HEK293 (cell line): Measurements from ENCODE around the gene SERPINI1.

Experiments used
- CTCF ChIA-PET: fragments of 350-600 bp; formaldehyde crosslinking; extraction: SDS; loops from one replicate; lab custom pipeline; 2021; ENCODE audit warnings: antibody characterized with exemption; lab: Yijun Ruan, JAX
- POLR2A ChIA-PET: fragments of 300-600 bp; formaldehyde crosslinking; extraction: SDS; loops from one replicate; lab custom pipeline; 2020; ENCODE audit warnings: antibody characterized with exemption, inconsistent platforms; lab: Yijun Ruan, JAX
- H3K27ac ChIP-seq: fragments of 200-500 bp; sonication (Bioruptor generic); 2 replicates; pipeline ENCODE4 v1.5.1; 2014; ENCODE audit warnings: low read depth, low read length, control low read depth, inconsistent platforms; ENCODE audit errors: extremely low read depth
- H3K36me3 ChIP-seq, 2 experiments: fragments of 200-500 bp in 1 of 2; sonication (Bioruptor generic) in 1 of 2; 1 replicate in 1 of 2; 2 replicates in 1 of 2; pipeline ENCODE4 v1.5.1; 2014 to 2017; ENCODE audit warnings: inconsistent platforms in 2 of 2, low read length in 2 of 2; ENCODE audit not compliant: control insufficient read depth in 2 of 2, insufficient read depth in 1 of 2
- H3K4me1 ChIP-seq: fragments of 200-500 bp; sonication (Bioruptor generic); 2 replicates; pipeline ENCODE4 v1.5.1; 2014; ENCODE audit warnings: mild to moderate bottlenecking, low read length, inconsistent platforms; ENCODE audit not compliant: control insufficient read depth, insufficient read depth
- H3K4me3 ChIP-seq: 2 replicates; pipeline ENCODE4 v1.5.1; 2011; ENCODE audit warnings: low read depth, mild to moderate bottlenecking, control low read depth, low read length, moderate library complexity
- H3K9me3 ChIP-seq: fragments of 200-500 bp; sonication (Bioruptor generic); 2 replicates; pipeline ENCODE4 v1.5.1; 2014; ENCODE audit warnings: low read depth, low read length, inconsistent platforms; ENCODE audit not compliant: control insufficient read depth, insufficient read depth
- EGR2 ChIP-seq: fragments of 450-650 bp; formaldehyde crosslinking; IDR thresholded peaks from 2 replicates; pipeline ENCODE4 v1.5.1; 2016; ENCODE audit warnings: low read depth, missing biosample characterization, missing genetic modification characterization
- FEZF1 ChIP-seq: fragments of 450-650 bp; formaldehyde crosslinking; IDR thresholded peaks from 2 replicates; pipeline ENCODE4 v1.5.1; 2016; ENCODE audit warnings: missing biosample characterization, missing genetic modification characterization
- GLIS2 ChIP-seq: fragments of 450-650 bp; formaldehyde crosslinking; IDR thresholded peaks from 2 replicates; pipeline ENCODE4 v1.5.1; 2016; ENCODE audit warnings: missing biosample characterization, missing genetic modification characterization
- KLF7 ChIP-seq: fragments of 450-650 bp; formaldehyde crosslinking; IDR thresholded peaks from 2 replicates; pipeline ENCODE4 v1.5.1; 2016; ENCODE audit warnings: missing biosample characterization, missing genetic modification characterization, borderline replicate concordance
- SCRT1 ChIP-seq: fragments of 450-650 bp; formaldehyde crosslinking; IDR thresholded peaks from 2 replicates; pipeline ENCODE4 v1.5.1; 2016; ENCODE audit warnings: missing biosample characterization, missing genetic modification characterization, borderline replicate concordance
- ZBTB17 ChIP-seq: fragments of 450-650 bp; formaldehyde crosslinking; IDR thresholded peaks from 2 replicates; pipeline ENCODE4 v1.5.1; 2016; ENCODE audit warnings: missing biosample characterization, missing genetic modification characterization
- ZBTB49 ChIP-seq: fragments of 450-650 bp; formaldehyde crosslinking; IDR thresholded peaks from 2 replicates; pipeline ENCODE4 v1.5.1; 2016; ENCODE audit warnings: missing biosample characterization, missing genetic modification characterization, low read depth
- ZNF140 ChIP-seq: fragments of 450-650 bp; formaldehyde crosslinking; IDR thresholded peaks from 2 replicates; pipeline ENCODE4 v1.5.1; 2016; ENCODE audit warnings: missing biosample characterization, missing genetic modification characterization
- ZNF174 ChIP-seq: fragments of 450-650 bp; formaldehyde crosslinking; IDR thresholded peaks from 2 replicates; pipeline ENCODE4 v1.5.0; 2017; ENCODE audit warnings: missing biosample characterization, mild to moderate bottlenecking, missing genetic modification characterization
- ZNF214 ChIP-seq: fragments of 450-650 bp; formaldehyde crosslinking; IDR thresholded peaks from 2 replicates; pipeline ENCODE4 v1.5.1; 2017; ENCODE audit warnings: missing biosample characterization, mild to moderate bottlenecking, missing genetic modification characterization, borderline replicate concordance
- ZNF335 ChIP-seq: fragments of 450-650 bp; formaldehyde crosslinking; conservative IDR thresholded peaks from 2 replicates; pipeline ENCODE4 v1.5.1; 2016; ENCODE audit warnings: missing biosample characterization, missing genetic modification characterization
- ZNF521 ChIP-seq: fragments of 450-650 bp; formaldehyde crosslinking; IDR thresholded peaks from 2 replicates; pipeline ENCODE4 v1.5.1; 2017; ENCODE audit warnings: missing biosample characterization, mild to moderate bottlenecking, missing genetic modification characterization
- ZNF571 ChIP-seq: fragments of 450-650 bp; formaldehyde crosslinking; IDR thresholded peaks from 2 replicates; pipeline ENCODE4 v1.5.0; 2017; ENCODE audit warnings: missing biosample characterization, missing genetic modification characterization
- ZNF610 ChIP-seq: fragments of 450-650 bp; formaldehyde crosslinking; IDR thresholded peaks from 2 replicates; pipeline ENCODE4 v1.5.1; 2016; ENCODE audit warnings: missing biosample characterization, missing genetic modification characterization, borderline replicate concordance
- ZNF624 ChIP-seq: fragments of 450-650 bp; formaldehyde crosslinking; IDR thresholded peaks from 2 replicates; pipeline ENCODE4 v1.5.1; 2017; ENCODE audit warnings: missing biosample characterization, missing genetic modification characterization
- ZNF777 ChIP-seq: fragments of 450-650 bp; formaldehyde crosslinking; IDR thresholded peaks from 2 replicates; pipeline ENCODE4 v1.5.1; 2017; ENCODE audit warnings: missing biosample characterization, missing genetic modification characterization, borderline replicate concordance
- ZNF792 ChIP-seq: fragments of 450-650 bp; formaldehyde crosslinking; IDR thresholded peaks from 2 replicates; pipeline ENCODE4 v1.5.1; 2016; ENCODE audit warnings: missing biosample characterization, missing genetic modification characterization

Gene SERPINI1

DNA sequence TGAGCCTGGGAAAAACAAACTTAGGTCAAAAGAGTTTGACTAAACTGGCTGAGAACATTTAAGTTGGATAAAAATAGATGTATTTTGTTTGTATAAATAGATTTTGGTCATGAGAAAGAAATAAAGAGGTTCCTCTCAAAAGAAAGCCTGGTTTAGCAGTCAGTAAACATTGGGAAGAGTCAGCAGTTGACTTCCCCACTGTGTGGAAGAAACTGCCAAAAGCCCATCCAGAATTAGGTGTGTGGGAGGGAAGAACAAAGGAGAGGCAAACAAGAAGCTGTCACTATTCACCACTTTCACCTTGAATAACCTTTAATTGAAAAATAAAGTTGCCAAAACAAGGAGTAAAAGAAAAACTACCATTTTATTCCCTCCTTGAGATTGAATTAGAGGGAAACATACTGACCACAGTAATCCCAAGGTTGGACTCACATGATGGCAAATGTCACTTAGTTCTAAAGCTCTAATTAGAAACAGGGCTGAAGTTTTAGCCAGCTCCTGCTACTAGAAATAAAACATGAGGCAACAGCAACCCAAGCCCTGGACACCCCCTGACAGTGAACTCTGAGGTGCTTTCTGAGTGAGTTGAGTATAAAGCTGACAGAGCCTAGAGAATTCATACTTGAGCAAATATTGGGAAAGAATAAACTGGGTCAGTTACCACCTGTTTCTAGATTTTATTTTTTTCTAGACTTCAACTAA is 139.3 kb downstream of the SERPINI1 start:
- Histone ChIP-seq H3K36me3 (no peaks in the 10 kb centered on the region), H3K27ac (no peak overlapping the region), H3K9me3 (no peaks in the 10 kb centered on the region), H3K4me1 (no peaks in the 10 kb centered on the region), H3K4me3 (no peak overlapping the region)
- TF ChIP-seq ZNF335 (no peak), GLIS2 (tag by site-specific recombination) (no peak), ZNF174 (tag by site-specific recombination) (no peak), EGR2 (tag by site-specific recombination) (no peak), ZNF140 (tag by site-specific recombination) (no peak), FEZF1 (tag by site-specific recombination) (no peak), ZNF777 (tag by site-specific recombination) (no peak), SCRT1 (tag by site-specific recombination) (no peak), ZNF571 (tag by site-specific recombination) (no peak), KLF7 (tag by site-specific recombination) (no peak), ZBTB17 (tag by site-specific recombination) (no peak), ZNF624 (no peak), ZNF792 (no peak), ZNF521 (tag by site-specific recombination) (no peak), ZBTB49 (tag by site-specific recombination) (no peak), ZNF610 (tag by site-specific recombination) (no peak), ZNF214 (no peak)
- ChIA-PET CTCF (interaction anchor here (0.6 to 1.3 kb wide), 2 partner anchors 7 to 527 kb away, joined by 3 to 4 read pairs; no protein-coding TSS in a partner anchor), POLR2A (no interaction called here)
